HepG2 (cell line): ENCODE data around the gene PEX10.

Experiments used
- CC2D1A ChIP-seq: sonication (generic); formaldehyde crosslinking; IDR thresholded peaks from 2 replicates; pipeline ENCODE4 v1.8.1; 2023; ENCODE audit warnings: mild to moderate bottlenecking, missing genetic modification reagents
- MYNN ChIP-seq: sonication (generic); formaldehyde crosslinking; IDR thresholded peaks from 2 replicates; pipeline ENCODE4 v1.4.0; 2020; ENCODE audit warnings: mild to moderate bottlenecking, low read depth, missing genetic modification reagents
- NKX3-1 ChIP-seq: sonication (generic); formaldehyde crosslinking; IDR thresholded peaks from 2 replicates; pipeline ENCODE4 v1.5.0; 2020; ENCODE audit warnings: missing genetic modification reagents
- SIN3A ChIP-seq: IDR thresholded peaks from 2 replicates; pipeline ENCODE4 v1.6.1; 2011; ENCODE audit warnings: low read depth, mild to moderate bottlenecking, control low read depth, low read length, borderline replicate concordance
- SKI ChIP-seq: fragments of 450-650 bp; IDR thresholded peaks from one replicate; pipeline ENCODE4 v1.6.1; 2018; ENCODE audit warnings: mild to moderate bottlenecking; ENCODE audit not compliant: partially characterized antibody
- TCF7 ChIP-seq: sonication (generic); IDR thresholded peaks from 2 replicates; pipeline ENCODE4 v1.6.1; 2016; ENCODE audit warnings: antibody characterized with exemption, low read depth
- THYN1 ChIP-seq: sonication (generic); formaldehyde crosslinking; IDR thresholded peaks from 2 replicates; pipeline ENCODE4 v1.8.1; 2023; ENCODE audit warnings: low read depth, mild to moderate bottlenecking, moderate library complexity, missing genetic modification reagents, borderline replicate concordance

- TF ChIP-seq NKX3-1 (CRISPR knock-in tag): no peak
- TF ChIP-seq TCF7: no peak
- TF ChIP-seq SKI: no peak
- no peak for TF ChIP-seq CC2D1A (CRISPR knock-in tag)
- no peak for TF ChIP-seq SIN3A
- no peak for TF ChIP-seq THYN1 (CRISPR knock-in tag)
- no peak for TF ChIP-seq MYNN (CRISPR knock-in tag)
These were observed 44.2 kb downstream of the PEX10 start for GRCh38 chr1:2368053-2368744.
